Measurements from ENCODE around the gene YTHDF1.
A peak's percentile ranks its signal among the peaks of the same experiment; 100 is the strongest.
"Not testable (repeated sequence)": the region's sequence is repeated elsewhere in the genome, so short reads cannot be mapped to it uniquely, and the experiment has no call there.

YTHDF1 gene

DNA sequence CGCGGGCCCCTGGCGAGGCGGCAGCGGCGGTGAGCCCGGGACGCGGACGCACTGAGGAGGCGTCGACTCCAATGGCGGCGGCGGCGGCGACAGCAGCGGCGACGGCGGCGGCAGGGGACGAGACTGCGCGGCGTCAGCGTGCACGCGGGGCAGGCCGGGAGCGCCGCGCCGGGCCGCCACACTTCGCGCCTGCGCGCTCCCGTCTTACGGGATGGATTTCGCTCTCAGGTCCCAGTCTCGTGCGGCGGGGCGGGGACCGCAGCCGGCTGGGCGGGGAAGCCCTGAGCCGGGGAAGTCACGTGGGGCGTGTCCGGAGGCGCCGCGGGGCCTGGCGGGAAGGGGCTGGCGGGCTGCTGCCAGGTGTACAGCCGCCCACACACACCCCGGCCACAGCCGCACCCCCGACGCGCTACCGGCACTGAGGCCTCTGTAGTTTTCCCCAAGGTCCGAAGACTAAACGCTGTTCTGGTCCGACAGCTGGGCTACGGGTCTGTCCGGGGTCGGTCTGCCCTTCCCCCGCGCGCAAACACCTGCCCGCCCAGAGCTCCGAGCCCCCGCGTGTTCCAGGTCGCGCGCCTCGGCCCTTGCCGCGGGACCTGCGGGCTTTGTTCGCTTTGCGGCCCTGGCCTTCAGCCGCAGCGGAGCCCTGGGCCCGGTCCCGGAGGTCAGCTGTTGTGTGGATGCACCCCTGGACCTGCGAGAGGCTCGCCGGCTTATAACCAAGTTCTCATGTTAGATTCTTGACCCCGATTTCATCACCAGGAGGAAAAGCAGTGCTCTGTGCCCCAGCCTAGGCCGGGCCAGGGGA is at the start of gene YTHDF1:
YTHDF1 (minus strand) TSS at position 91 of the 808 bp plus-strand sequence. CDS start 239 bp downstream, outside the sequence.
- peak; percentile 97 for DNase-seq

- no peak for DNase-seq
These were observed 48.6 kb upstream of the YTHDF1 start for GRCh38 chr20:63264519-63264918.

- DNase-seq = no peak
These were observed 48.1 kb upstream of the YTHDF1 start for GRCh38 chr20:63264000-63264399.

GRCh38 chr20:63262836-63263235 is 46.9 kb upstream of the YTHDF1 start:
- DNase-seq = no peak

DNA sequence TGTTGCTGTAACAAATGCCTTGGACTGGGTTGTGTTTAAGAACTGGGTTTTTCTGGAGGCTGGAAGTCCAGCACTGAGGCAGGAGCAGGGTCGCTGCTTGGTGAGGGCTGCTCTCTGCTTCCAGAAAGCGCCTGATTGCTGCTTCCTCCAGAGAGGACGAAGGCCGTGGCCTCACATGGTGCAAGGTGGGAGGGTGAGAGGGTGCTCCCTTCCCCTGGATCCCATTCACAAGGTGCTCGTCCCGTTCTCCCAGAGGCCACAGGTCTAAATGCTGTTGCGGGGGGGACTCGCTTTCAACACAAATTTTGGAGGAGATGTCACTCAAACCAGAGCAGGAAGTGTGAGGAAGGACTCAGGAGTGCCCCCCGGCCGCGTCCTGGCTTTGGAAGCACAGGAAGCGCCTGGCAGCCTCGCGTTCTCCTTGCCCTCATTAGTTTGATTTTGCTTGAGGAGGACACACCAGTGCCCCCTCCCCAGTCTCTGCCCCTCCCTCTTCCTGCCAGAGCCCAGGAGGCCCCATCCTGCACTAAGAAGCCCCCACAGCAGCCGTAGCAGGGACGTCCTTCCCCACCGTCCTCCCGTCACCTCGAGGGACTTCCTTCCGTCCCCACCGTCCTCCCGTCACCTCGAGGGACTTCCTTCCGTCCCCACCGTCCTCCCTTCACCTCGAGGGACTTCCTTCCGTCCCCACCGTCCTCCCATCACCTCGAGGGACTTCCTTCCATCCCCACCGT is 46.0 kb upstream of the YTHDF1 start:
- DNase-seq = no peak

DNA sequence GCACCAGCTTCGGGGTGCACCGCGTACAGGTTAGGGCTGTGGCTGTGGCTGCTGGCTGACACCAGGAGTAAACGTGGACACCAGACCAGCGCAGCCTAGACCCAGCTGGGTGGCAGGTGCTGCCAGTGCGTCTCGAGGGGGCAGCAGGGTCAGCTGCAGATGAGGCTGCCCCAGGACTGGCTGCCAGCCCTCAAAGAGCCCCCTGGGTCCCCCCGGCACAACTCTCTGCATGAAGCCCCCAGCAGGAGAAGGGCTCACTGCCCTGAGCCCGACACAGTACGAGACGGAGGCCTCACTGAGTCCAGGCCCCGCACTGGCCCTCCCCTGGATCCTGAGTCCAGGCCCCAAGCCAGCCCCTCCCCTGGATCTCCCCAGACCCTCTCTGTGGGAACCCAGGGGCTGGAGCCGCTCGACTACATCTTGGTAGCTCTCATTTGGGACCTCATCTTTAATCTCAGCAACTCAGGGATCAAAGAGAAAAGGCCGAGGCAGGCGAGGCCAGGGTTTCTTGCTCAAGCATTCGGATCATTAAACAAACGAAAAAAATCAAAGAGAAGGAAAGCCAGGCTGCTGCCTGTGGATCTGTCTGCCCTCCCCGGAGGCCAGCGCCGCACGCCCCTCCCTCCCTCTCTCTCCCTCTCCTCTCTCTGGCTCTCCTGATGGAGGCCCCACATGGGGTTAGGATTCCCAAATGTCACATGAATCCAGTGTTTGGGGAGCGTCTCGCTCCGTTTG is 45.3 kb upstream of the YTHDF1 start:
- DNase-seq = no peak

DNA sequence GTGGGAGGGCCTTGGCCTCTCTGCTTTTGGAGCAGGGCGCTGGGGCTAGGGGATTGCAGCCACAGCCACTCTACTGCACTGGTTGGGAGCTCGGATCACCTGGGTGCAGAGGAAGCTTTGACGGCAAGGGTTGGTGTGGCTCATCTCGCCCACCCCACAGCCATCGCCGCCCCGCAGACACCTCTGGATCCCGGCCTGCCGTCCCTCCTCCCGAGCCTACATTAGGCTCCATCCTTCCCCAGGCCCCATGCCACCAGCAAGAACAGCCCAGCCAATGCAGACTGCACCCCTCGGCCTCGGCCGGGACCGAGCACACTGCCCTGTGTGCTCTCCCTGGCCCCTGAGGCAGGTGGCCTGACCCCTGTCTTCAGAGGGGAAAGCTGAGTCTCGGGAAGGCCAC is 44.6 kb upstream of the YTHDF1 start:
- no peak for DNase-seq

DNA sequence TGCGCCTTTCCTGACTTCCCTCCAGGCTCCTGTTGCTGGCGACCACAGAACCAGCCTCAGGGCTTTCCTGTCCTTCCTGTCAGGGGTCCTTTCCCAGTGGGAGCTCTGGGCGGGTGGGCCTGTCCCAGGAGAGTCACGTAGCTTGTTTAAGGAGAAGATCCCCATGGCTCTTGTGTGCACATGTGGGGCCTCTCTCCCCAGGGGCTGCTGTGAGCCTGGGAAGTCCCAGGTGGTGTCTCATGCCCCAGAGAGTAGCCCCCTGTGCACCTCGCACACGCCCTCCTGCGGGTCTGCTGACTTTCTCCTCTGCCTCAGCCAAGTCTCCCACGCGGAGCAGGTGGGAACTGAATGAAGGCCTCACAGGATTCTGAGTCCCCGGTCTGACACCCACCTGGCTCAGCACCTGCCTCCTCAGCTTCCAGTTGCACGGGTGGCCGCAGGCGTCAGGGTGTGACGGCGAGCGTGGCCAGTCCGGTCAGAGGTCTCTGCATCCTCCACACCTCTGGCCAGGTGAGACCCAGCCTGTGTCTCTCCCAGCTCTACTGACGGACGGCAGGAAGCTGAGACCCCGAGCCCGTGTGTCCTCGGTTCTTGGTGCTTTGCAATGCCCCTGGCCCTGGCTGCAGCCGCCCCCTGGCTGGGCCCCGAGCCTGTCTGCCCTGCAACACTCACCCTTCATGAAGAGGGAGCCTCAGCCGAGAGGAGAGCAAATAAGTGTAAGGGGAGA is 44.0 kb upstream of the YTHDF1 start:
- DNase-seq = no peak

GRCh38 chr20:63258781-63259180 is 42.9 kb upstream of the YTHDF1 start:
- no peak for DNase-seq

- DNase-seq = no peak
These were observed 41.7 kb upstream of the YTHDF1 start for GRCh38 chr20:63257629-63258028.

DNA sequence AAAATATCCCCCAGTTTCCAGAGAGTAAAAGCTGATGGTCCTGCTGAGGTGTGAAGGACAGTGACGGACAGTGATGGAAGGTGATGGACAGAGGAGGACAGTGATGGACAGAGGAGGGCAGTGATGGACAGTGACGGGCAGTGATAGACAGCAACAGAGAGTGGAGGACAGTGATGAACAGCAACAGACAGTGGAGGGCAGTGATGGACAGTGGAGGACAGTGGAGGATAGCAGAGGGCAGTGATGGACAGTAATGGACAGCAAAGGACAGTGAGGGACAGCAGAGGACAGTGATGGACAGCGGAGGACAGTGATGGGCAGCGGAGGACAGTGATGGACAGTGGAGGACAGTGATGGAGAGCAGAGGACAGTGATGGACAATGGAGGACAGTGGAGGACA is 41.0 kb upstream of the YTHDF1 start:
- DNase-seq = no peak

DNA sequence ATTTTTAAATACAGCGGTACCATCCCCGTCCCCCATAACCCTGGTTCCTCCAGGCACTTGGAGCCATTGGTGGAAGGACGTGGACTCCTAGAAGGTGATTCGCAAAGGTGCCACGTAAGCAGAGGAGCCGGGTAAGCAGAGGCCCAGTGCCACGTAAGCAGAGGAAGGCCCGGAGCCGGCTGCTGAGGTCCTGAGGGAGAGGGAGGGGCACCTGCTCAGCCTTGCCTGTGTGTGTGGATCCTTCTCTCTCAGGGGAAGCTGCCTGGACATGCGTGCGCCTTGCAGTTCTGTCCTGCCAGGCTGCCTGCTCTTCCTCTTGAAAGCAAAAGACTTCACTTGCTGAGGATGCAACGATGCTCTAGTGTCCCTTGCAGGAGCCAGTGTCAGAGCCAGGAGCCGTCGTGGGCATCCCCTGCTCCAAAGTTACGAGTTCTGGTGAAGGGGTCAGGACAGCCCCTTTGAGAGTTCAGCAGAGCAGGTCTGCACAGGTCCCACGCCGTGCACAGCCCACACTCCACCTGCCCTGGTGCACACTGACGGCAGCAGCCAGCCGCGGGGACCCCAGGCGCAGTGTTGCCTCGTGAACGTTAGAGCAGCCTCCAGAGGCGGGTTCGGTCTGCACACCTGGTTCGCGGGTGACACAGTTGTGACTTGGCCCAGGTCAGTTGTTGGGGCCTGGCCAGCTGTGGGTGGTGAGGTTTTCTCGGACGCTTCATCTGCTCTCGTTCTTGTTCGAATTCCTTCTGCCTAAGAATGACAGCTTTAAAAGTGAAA is 40.2 kb upstream of the YTHDF1 start:
- DNase-seq = no peak

DNA sequence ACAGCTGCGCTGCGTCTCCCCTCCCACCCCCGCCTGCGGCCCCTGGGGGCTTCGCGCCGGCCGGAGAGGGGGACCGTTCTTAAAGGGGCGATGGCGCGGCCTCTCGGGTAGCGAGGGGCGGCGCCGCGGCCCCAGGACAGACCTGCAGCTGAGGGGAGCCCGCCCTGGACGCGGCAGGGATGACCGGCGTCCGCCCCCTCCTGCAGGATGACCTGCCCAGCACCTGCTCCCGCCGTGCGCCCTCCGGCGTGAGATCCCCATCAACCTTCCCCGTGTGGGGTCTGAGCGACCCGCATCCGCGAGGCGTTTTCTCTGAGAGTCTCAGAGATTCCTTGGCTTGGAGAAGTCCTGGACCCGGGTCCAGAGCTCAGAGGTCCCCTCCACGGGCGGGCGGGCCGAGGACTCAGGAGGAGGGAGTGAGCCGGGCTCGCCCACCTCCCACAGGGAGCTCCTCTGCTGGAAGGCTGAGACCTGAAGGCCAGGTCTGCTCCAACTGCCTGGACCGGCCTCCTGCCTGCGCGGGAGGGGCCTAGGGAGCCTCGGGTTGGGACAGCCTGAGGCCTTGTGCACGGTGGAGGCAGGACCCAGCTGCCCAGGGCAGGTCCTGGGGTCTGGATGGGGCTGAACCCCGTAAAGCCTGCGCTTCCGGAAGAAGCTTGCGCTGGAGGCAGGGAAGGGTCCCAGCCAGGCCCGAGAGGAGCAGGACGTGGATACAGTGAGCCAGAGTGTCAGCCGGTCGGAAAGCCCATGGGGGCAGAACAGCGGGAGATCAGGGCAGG is 38.9 kb upstream of the YTHDF1 start:
- no peak for DNase-seq

DNA sequence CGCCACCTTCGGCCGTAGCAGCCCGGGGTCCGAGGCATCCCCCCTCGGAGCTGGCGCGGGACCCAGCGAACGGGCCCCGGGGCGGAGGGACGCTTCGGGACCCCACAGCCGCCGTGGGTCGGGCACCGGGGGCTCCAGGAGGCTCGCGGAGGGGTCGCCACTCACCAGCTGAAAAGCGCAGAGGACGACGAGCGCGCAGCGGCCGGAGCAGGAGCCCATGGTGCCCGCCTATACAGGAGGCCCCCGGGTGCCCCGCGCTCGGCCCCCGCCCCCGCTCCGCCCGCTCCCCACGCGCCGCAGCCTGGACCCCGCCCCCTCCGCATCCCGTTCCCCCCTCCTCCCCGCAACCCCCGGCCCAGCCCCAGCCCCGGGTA is 38.3 kb upstream of the YTHDF1 start, which contains the start of gene NKAIN4:
NKAIN4 (minus strand) TSS at position 232 of the 374 bp plus-strand sequence; CDS start at position 219, 13 bp downstream.
- DNase-seq = no peak

DNA sequence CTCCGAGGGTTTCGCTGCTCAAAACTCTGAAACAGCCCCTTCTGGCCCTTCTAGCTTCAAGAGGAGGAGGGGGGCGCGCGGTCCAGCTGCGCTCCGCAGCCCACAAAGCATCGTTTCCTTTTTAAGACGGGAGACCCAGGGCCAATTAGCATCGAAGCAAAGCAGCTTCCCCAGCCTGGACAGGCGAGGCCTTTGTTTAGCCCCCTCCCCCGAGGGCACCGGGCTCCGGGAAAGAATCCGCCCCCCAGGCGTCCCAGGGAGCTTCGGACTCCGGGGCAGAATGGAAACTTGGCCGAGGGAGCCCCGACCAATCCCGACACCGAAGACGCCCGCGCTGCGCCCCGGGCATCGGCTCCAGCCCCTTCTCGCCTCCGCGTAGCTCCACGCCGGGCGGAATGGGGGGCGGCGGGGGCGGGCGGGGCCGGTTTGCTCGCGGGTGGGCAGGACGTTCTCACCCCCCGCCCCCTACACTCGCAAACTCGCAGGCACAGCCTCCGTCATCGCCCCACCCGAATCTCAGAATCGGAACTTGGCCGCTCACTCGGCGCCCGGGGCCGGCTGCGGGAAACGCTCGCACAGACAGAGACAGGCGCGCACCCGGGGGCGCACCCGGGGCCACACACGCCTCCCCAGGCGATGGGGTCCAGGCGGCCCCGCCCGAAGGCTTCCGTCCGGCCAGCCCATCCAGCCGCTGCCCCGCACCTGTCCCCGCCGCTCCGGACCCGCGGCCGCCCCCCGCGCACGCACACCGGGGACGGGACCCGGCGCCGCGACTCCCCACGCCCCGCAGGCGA is 37.7 kb upstream of the YTHDF1 start:
- DNase-seq = no peak

DNA sequence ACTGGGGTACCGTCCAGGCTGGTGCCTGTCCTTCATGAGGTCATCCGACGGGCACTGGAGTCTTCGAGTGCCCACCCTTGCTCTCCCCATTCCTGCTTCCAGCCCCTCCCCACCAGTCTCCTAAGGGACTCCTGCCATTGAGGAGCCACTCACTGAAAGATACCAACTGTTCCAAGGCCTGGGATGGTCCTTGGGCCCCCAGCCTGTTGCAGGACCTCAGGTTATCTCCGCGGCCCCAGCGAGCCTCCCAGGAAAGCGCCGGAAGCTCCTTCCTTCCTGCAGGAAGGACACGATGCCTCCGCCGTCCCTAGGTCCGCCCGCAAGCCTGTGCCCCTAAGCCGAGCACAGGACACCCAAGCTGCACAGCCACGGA is 37.1 kb upstream of the YTHDF1 start:
- DNase-seq = no peak

- DNase-seq = no peak
These were observed 36.4 kb upstream of the YTHDF1 start for GRCh38 chr20:63252284-63252711.

- not testable (repeated sequence) for DNase-seq
These were observed 35.4 kb upstream of the YTHDF1 start for GRCh38 chr20:63251350-63251749.

- no peak for DNase-seq
These were observed 34.0 kb upstream of the YTHDF1 start for GRCh38 chr20:63249891-63250290.
